Panc1 (cell line): Measurements from ENCODE around the gene KIF26A. TPM values are rescaled to one million over a fixed set of nuclear protein-coding genes. Genes with fewer than 3 reads are reported as not detected.

Source experiments
- ATAC-seq: fragments of 200-7000 bp; cut with Tn5 transposase; 2 replicates; pipeline ENCODE4 v1.9.1; 2020; ENCODE audit warnings: mild to moderate bottlenecking, moderate library complexity
- BruUV-seq: library from RNA; stranded (reverse); fragments of 400-500 nt; replicated peaks from 2 replicates; lab custom pipeline; 2021; lab: Mats Ljungman, UMichigan
- CTCF ChIA-PET: fragments of 300-600 bp; sonication (Branson Sonifier 250); formaldehyde crosslinking; loops from one replicate; lab custom pipeline; 2022; ENCODE audit warnings: antibody characterized with exemption; lab: Charles Lee
- POLR2A ChIA-PET: fragments of 300-600 bp; sonication (Branson Sonifier 250); formaldehyde crosslinking; loops from one replicate; lab custom pipeline; 2022; ENCODE audit warnings: antibody characterized with exemption; lab: Charles Lee
- DNase-seq: peaks from one replicate; pipeline ENCODE4 v3.0.0-alpha.2; 2010; ENCODE audit warnings: low read depth, low spot score
- H3K27ac ChIP-seq: 2 replicates; pipeline ENCODE4 v1.5.1; 2011; ENCODE audit warnings: mild to moderate bottlenecking, low read length, inconsistent platforms
- H3K27me3 ChIP-seq: fragments of 200-500 bp; sonication (Bioruptor generic); 2 replicates; pipeline ENCODE4 v1.6.0; 2014; ENCODE audit warnings: low read length, inconsistent platforms; ENCODE audit not compliant: control insufficient read depth, insufficient read depth
- H3K36me3 ChIP-seq: fragments of 200-500 bp; sonication (Bioruptor generic); 2 replicates; pipeline ENCODE4 v1.5.1; 2014; ENCODE audit warnings: inconsistent platforms, mild to moderate bottlenecking, low read length, moderate library complexity; ENCODE audit not compliant: control insufficient read depth, insufficient read depth
- H3K4me1 ChIP-seq: 2 replicates; pipeline ENCODE4 v1.5.1; 2011; ENCODE audit warnings: inconsistent platforms, mild to moderate bottlenecking, low read length, moderate library complexity; ENCODE audit not compliant: control insufficient read depth, insufficient read depth
- H3K4me3 ChIP-seq, 2 experiments: 2 replicates each; pipeline ENCODE4 v1.5.1; 2011 to 2012; ENCODE audit warnings: low read depth in 2 of 2, low read length in 2 of 2, mild to moderate bottlenecking in 2 of 2, inconsistent platforms in 1 of 2, moderate library complexity in 1 of 2
- H3K9me3 ChIP-seq: fragments of 200-500 bp; sonication (Bioruptor generic); 2 replicates; pipeline ENCODE4 v1.5.1; 2014; ENCODE audit warnings: low read depth, mild to moderate bottlenecking, inconsistent platforms, low read length, moderate library complexity; ENCODE audit not compliant: control insufficient read depth, insufficient read depth
- CTCF ChIP-seq: fragments of 450-650 bp; IDR thresholded peaks from 2 replicates; pipeline ENCODE4 v1.5.1; 2017; ENCODE audit warnings: mild to moderate bottlenecking
- POLR2AphosphoS5 ChIP-seq: IDR thresholded peaks from 2 replicates; pipeline ENCODE4 v1.6.1; 2012; ENCODE audit warnings: mild to moderate bottlenecking, low read depth, low read length, moderate library complexity
- REST ChIP-seq, 2 experiments: IDR thresholded peaks; 2 replicates each; pipeline ENCODE4 v1.6.1; 2011 to 2012; ENCODE audit warnings: low read depth in 2 of 2, control low read depth in 1 of 2, low read length in 1 of 2, mild to moderate bottlenecking in 1 of 2, moderate library complexity in 1 of 2; ENCODE audit not compliant: insufficient read depth in 1 of 2
- SIN3A ChIP-seq: IDR thresholded peaks from 2 replicates; pipeline ENCODE4 v1.6.1; 2012; ENCODE audit warnings: low read depth, mild to moderate bottlenecking, low read length, moderate library complexity, borderline replicate concordance; ENCODE audit not compliant: insufficient read depth
- TCF7L2 ChIP-seq: IDR thresholded peaks from 2 replicates; pipeline ENCODE4 v1.6.1; 2011; ENCODE audit warnings: mild to moderate bottlenecking, low read depth, low read length, inconsistent platforms
- in situ Hi-C: cut with HindIII; loops from 2 replicates; pipeline ENCODE4 v1.10.0; 2016; ENCODE audit warnings: low sequenced_read_pairs, low pct_unique_long_range_greater_than_20kb
- intact Hi-C: fragments of 100-400 bp; cut with micrococcal nuclease; formaldehyde crosslinking; loops from one replicate; pipeline ENCODE4 v1.10.0; 2022; ENCODE audit not compliant: unreplicated experiment
- total RNA-seq: library from RNA; stranded (reverse); gene quantifications from one replicate; pipeline ENCODE4 v1.2.1, GENCODE V29; 2021; ENCODE audit not compliant: unreplicated experiment

The KIF26A gene
- total RNA-seq, 1 experiment from 2014 or later = 4.4 TPM

GRCh38 chr14:104194016-104194415, 55.6 kb downstream of the KIF26A start:
- TF ChIP-seq REST (IDR thresholded peaks at IDR 0.05; ENCODE audit: insufficient read depth in 1 of 2, low read depth in 2 of 2, low read length in 1 of 2) = no peak
- TF ChIP-seq SIN3A = no peak
- no peak for TF ChIP-seq TCF7L2
- no peak for TF ChIP-seq POLR2AphosphoS5
- no peak for TF ChIP-seq CTCF
- in situ Hi-C loops (no loop called here), intact Hi-C loops (no loop called here)
- no peak for DNase-seq
- Histone ChIP-seq H3K9me3 (no peaks in the 10 kb centered on the region), H3K27ac (no peak overlapping the region), H3K36me3 (no peaks in the 10 kb centered on the region), H3K4me1 (no peaks in the 10 kb centered on the region), H3K27me3 (no peaks in the 10 kb centered on the region; the same call in 1 of the 2 replicates), H3K4me3 (no peak overlapping the region)
- ChIA-PET POLR2A (no interaction called here), CTCF (no interaction called here)
- ATAC-seq = no peak
- no TSS peak for BruUV-seq

GRCh38 chr14:104194716-104195115, 56.3 kb downstream of the KIF26A start:
- Histone ChIP-seq H3K27ac (no peak overlapping the region), H3K4me3 (no peak overlapping the region), H3K9me3 (no peaks in the 10 kb centered on the region), H3K36me3 (no peaks in the 10 kb centered on the region), H3K4me1 (no peaks in the 10 kb centered on the region), H3K27me3 (no peaks in the 10 kb centered on the region; the same call in 1 of the 2 replicates)
- no peak for ATAC-seq
- no TSS peak for BruUV-seq
- TF ChIP-seq REST (IDR thresholded peaks at IDR 0.05; ENCODE audit: insufficient read depth in 1 of 2, low read depth in 2 of 2, low read length in 1 of 2) (no peak), CTCF (no peak), POLR2AphosphoS5 (no peak), SIN3A (no peak), TCF7L2 (no peak)
- intact Hi-C loops = no loop called here
- no peak for DNase-seq
- in situ Hi-C loops = no loop called here
- POLR2A ChIA-PET = no interaction called here
- CTCF ChIA-PET = no interaction called here
